Stomach (tissue), 9 donors: Measurements from ENCODE around the gene GALNS. TPM values are rescaled to one million over a fixed set of nuclear protein-coding genes. Genes with fewer than 3 reads are reported as not detected.

Experiments
- DNase-seq, 2 donors: peaks; one replicate each; pipeline versions ENCODE4 v3.0.0 to v3.0.0-alpha.2; 2013 to 2019
- H3K27ac ChIP-seq, 5 donors: fragments of 200-600 bp in 4 of 5; sonication (generic) in 4 of 5; one replicate each; pipeline ENCODE4 v1.5.1; 2013 to 2019; ENCODE audit warnings: mild to moderate bottlenecking in 1 of 5, moderate library complexity in 1 of 5
- H3K27me3 ChIP-seq, 3 donors: fragments of 200-600 bp; sonication (generic); one replicate each; pipeline ENCODE4 v1.5.1; 2017 to 2019; ENCODE audit warnings: mixed run types in 1 of 3
- H3K36me3 ChIP-seq, 4 donors: fragments of 200-600 bp; sonication (generic); 1 replicate in 3 of 4; 2 replicates in 1 of 4; pipeline ENCODE4 v1.5.1; 2016 to 2019
- H3K4me1 ChIP-seq, 4 donors: fragments of 200-600 bp; sonication (generic); one replicate each; pipeline ENCODE4 v1.5.1; 2016 to 2019
- H3K4me3 ChIP-seq, 4 donors: fragments of 200-600 bp; sonication (generic) in 3 of 4; one replicate each; pipeline ENCODE4 v1.5.1; 2016 to 2019; ENCODE audit warnings: mild to moderate bottlenecking in 1 of 4
- H3K9me3 ChIP-seq, 4 donors: fragments of 200-600 bp; sonication (generic); one replicate each; pipeline ENCODE4 v1.5.1; 2016 to 2019
- CTCF ChIP-seq, 7 experiments: fragments of 450-650 bp in 4 of 7; fragments of 200-600 bp in 3 of 7; sonication (generic) in 3 of 7; IDR thresholded peaks; one replicate each; pipeline ENCODE4 v1.5.1; 2016 to 2019; ENCODE audit warnings: antibody characterized with exemption in 7 of 7, control low read depth in 2 of 7, mild to moderate bottlenecking in 1 of 7
- EP300 ChIP-seq: sonication (generic); formaldehyde crosslinking; IDR thresholded peaks from one replicate; pipeline ENCODE4 v1.6.1; 2017; ENCODE audit warnings: antibody characterized with exemption
- POLR2A ChIP-seq, 4 donors: fragments of 450-650 bp; IDR thresholded peaks; one replicate each; pipeline ENCODE4 v1.6.1; 2016; ENCODE audit warnings: antibody characterized with exemption in 4 of 4, control low read depth in 2 of 4, mild to moderate bottlenecking in 1 of 4, moderate library complexity in 1 of 4
- POLR2AphosphoS5 ChIP-seq, 3 donors: sonication (generic); formaldehyde crosslinking; IDR thresholded peaks; one replicate each; pipeline ENCODE4 v1.6.1; 2016; ENCODE audit warnings: antibody characterized with exemption in 3 of 3
- WGBS, 5 donors: extraction: QIAGEN DNeasy Blood & Tissue Kit in 3 of 5; methylation state at CpG; one replicate each; pipeline versions ENCODE4 v1.1.5 to v1.1.7; 2013 to 2018; 5-methylcytosine and 5-hydroxymethylcytosine counted together
- intact Hi-C: fragments of 100-400 bp; cut with DNase I; formaldehyde crosslinking; loops from one replicate; pipeline ENCODE4 v1.15.1; 2023; ENCODE audit warnings: low total_unique reads
- polyA plus RNA-seq, 3 donors: library from polyadenylated mRNA; stranded (reverse); fragments of 200-250 nt; gene quantifications; one replicate each; pipeline ENCODE4 v1.2.3, GENCODE V29; 2013
- total RNA-seq, 5 donors: library from RNA; depleted of rRNA; stranded (reverse); fragments of >200 nt; gene quantifications; one replicate each; pipeline versions ENCODE4 v1.1.0 to v1.2.3, GENCODE V29; 2014 to 2016
- donor health status: healthy with polysubstance abuse.
- donor health status: Bipolar disorder and iron deficiency.
- donor health status: healthy.

Gene GALNS
- total and polyA plus RNA-seq, 8 donors = 8.6 to 110 (median 28.2) TPM

DNA sequence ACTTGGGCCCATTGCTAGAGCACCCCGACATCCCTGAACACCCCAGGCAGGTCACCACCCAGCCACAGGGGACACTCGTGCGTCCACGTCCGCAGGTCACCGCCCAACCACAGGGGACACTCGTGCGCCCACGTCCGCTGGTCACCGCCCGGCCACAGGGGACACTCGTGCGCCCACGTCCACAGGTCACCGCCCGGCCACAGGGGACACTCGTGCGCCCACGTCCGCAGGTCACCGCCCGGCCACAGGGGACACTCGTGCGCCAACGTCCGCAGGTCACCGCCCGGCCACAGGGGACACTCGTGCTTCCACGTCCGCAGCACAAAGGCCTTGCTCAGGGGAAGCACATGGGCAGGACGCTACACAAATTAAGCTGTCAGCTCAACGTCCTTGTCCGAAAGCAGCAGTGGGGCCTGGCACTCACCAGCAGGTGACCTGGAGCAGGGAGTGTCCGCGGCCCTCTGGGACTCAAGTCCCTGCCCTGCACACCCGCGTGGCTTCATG is 17.7 kb downstream of the GALNS start:
- no peaks in the 10 kb centered on the region for H3K27me3 ChIP-seq
- H3K27ac ChIP-seq = no peak overlapping the region
- intact Hi-C loops = no loop called here
- no peak for DNase-seq
- H3K4me3 ChIP-seq = no peak overlapping the region
- no peaks in the 10 kb centered on the region for H3K4me1 ChIP-seq
- TF ChIP-seq POLR2AphosphoS5 (IDR thresholded peaks at IDR 0.05) (no peak), CTCF (IDR thresholded peaks at IDR 0.05) (no peak), POLR2A (IDR thresholded peaks at IDR 0.05) (no peak), EP300 (no peak)
- H3K9me3 ChIP-seq = no peaks in the 10 kb centered on the region
- H3K36me3 ChIP-seq = peaks cover 9 to 91% (median 77%) of the 10 kb centered on the region in 4 donors
- 88 to 95% (median 90%) methylated on average over 21 to 39 of the region's 39 CpGs for WGBS, 5 donors

GRCh38 chr16:88838566-88838965 is 18.2 kb downstream of the GALNS start:
- Histone ChIP-seq H3K4me1 (no peaks in the 10 kb centered on the region), H3K27ac (no peak overlapping the region), H3K27me3 (no peaks in the 10 kb centered on the region), H3K4me3 (no peak overlapping the region), H3K36me3 (peaks cover 9 to 87% (median 78%) of the 10 kb centered on the region in 4 donors), H3K9me3 (no peaks in the 10 kb centered on the region)
- no peak for DNase-seq
- TF ChIP-seq CTCF (IDR thresholded peaks at IDR 0.05) (no peak), EP300 (no peak), POLR2AphosphoS5 (IDR thresholded peaks at IDR 0.05) (no peak), POLR2A (IDR thresholded peaks at IDR 0.05) (no peak)
- intact Hi-C loops = no loop called here
- whole genome bisulfite sequencing, 5 donors = 84 to 91% (median 90%) methylated on average over 19 of the region's 19 CpGs

DNA sequence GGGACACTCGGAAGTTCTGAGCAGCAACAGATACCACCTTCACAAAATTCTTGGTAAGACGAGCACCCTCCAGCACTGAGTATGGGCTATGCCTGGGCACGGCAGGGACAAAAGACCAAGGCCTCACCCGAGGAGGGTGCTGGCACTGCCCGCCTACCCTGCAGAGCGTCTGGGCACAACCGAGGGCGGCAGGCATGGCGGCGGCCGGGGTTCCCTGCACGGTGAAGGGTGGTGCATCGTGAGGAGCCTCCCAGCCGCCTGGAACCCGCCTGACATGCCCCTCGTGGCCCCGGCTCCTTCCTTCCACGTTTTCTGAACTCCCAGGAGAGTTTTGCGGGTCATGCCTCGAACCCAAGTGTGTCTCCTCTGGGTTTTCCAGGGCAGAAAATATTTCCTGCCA is 18.9 kb downstream of the GALNS start:
- Histone ChIP-seq H3K36me3 (peaks cover 9 to 81% (median 70%) of the 10 kb centered on the region in 4 donors), H3K4me1 (no peaks in the 10 kb centered on the region), H3K27me3 (no peaks in the 10 kb centered on the region), H3K9me3 (no peaks in the 10 kb centered on the region), H3K27ac (no peak overlapping the region), H3K4me3 (no peak overlapping the region)
- intact Hi-C loops = no loop called here
- DNase-seq = no peak
- TF ChIP-seq POLR2A (IDR thresholded peaks at IDR 0.05) (no peak), CTCF (IDR thresholded peaks at IDR 0.05) (no peak), POLR2AphosphoS5 (IDR thresholded peaks at IDR 0.05) (no peak), EP300 (no peak)
- 89 to 94% (median 92%) methylated on average over 20 of the region's 20 CpGs for WGBS, 5 donors

- TF ChIP-seq CTCF (IDR thresholded peaks at IDR 0.05) = no peak
- TF ChIP-seq POLR2AphosphoS5 (IDR thresholded peaks at IDR 0.05) = no peak
- TF ChIP-seq POLR2A (IDR thresholded peaks at IDR 0.05) = no peak
- no peak for TF ChIP-seq EP300
- DNase-seq = no peak
- intact Hi-C loops = no loop called here
- Histone ChIP-seq H3K36me3 (peaks cover 9 to 70% (median 60%) of the 10 kb centered on the region in 4 donors), H3K27me3 (no peaks in the 10 kb centered on the region), H3K4me3 (no peak overlapping the region), H3K9me3 (no peaks in the 10 kb centered on the region), H3K4me1 (no peaks in the 10 kb centered on the region), H3K27ac (no peak overlapping the region)
- 90 to 95% (median 92%) methylated on average over 13 to 17 of the region's 17 CpGs for WGBS, 5 donors
Observed at GRCh38 chr16:88836791-88837190, 20.0 kb downstream of the GALNS start.
